H9 (cell line): Measurements from ENCODE around the gene UTS2B. TPM values are rescaled to one million over a fixed set of nuclear protein-coding genes. Genes with fewer than 3 reads are reported as not detected.

Experiments used
- DNase-seq: peaks from one replicate; pipeline ENCODE4 v3.0.0-alpha.2; 2017
- H2AFZ ChIP-seq: one replicate; pipeline ENCODE4 v1.6.1; 2013; ENCODE audit warnings: mild to moderate bottlenecking, low read length, control low read depth, moderate library complexity
- H2AK5ac ChIP-seq: 2 replicates; pipeline ENCODE4 v1.6.1; 2013; ENCODE audit warnings: low read length, control low read depth, mixed read lengths; ENCODE audit not compliant: insufficient read length
- H2BK120ac ChIP-seq: one replicate; pipeline ENCODE4 v1.6.1; 2013; ENCODE audit warnings: low read depth, mild to moderate bottlenecking, low read length, control low read depth, inconsistent platforms; ENCODE audit not compliant: poor library complexity, severe bottlenecking
- H2BK12ac ChIP-seq: 2 replicates; pipeline ENCODE4 v1.6.1; 2013; ENCODE audit warnings: low read length, control low read depth, mixed read lengths, low read depth; ENCODE audit not compliant: insufficient read length
- H2BK15ac ChIP-seq: 2 replicates; pipeline ENCODE4 v1.6.1; 2013; ENCODE audit warnings: low read depth, low read length, control low read depth
- H2BK20ac ChIP-seq: one replicate; pipeline ENCODE4 v1.6.1; 2013; ENCODE audit warnings: low read depth, mild to moderate bottlenecking, low read length, control low read depth, inconsistent platforms; ENCODE audit not compliant: poor library complexity, severe bottlenecking
- H2BK5ac ChIP-seq: 2 replicates; pipeline ENCODE4 v1.6.1; 2013; ENCODE audit warnings: low read length, control low read depth, mixed read lengths; ENCODE audit not compliant: insufficient read length
- H3K14ac ChIP-seq: 2 replicates; pipeline ENCODE4 v1.6.1; 2013; ENCODE audit warnings: low read length, control low read depth; ENCODE audit not compliant: insufficient read depth
- H3K18ac ChIP-seq: 2 replicates; pipeline ENCODE4 v1.6.1; 2013; ENCODE audit warnings: low read depth, mild to moderate bottlenecking, mixed read lengths, low read length, control low read depth; ENCODE audit not compliant: insufficient read length
- H3K23ac ChIP-seq: 2 replicates; pipeline ENCODE4 v1.6.1; 2013; ENCODE audit warnings: low read length, control low read depth, mixed read lengths, low read depth; ENCODE audit not compliant: insufficient read length
- H3K23me2 ChIP-seq: 2 replicates; pipeline ENCODE4 v1.6.1; 2013; ENCODE audit warnings: low read depth, mild to moderate bottlenecking, mixed read lengths, low read length, control low read depth; ENCODE audit not compliant: insufficient read length, poor library complexity, severe bottlenecking
- H3K27ac ChIP-seq: 2 replicates; pipeline ENCODE4 v1.5.1; 2013; ENCODE audit warnings: low read length, control low read depth, mixed read lengths, low read depth; ENCODE audit not compliant: insufficient read length
- H3K27me3 ChIP-seq: 2 replicates; pipeline ENCODE4 v1.6.1; 2013; ENCODE audit warnings: low read length, control low read depth, inconsistent platforms; ENCODE audit not compliant: insufficient read depth
- H3K4ac ChIP-seq: 2 replicates; pipeline ENCODE4 v1.6.1; 2013; ENCODE audit warnings: low read depth, mild to moderate bottlenecking, control low read depth, inconsistent platforms, low read length, moderate library complexity
- H3K4me1 ChIP-seq: 2 replicates; pipeline ENCODE4 v1.6.1; 2013; ENCODE audit warnings: low read length, control low read depth, inconsistent platforms; ENCODE audit not compliant: insufficient read depth
- H3K4me2 ChIP-seq: 2 replicates; pipeline ENCODE4 v1.6.1; 2013; ENCODE audit warnings: low read length, control low read depth, mixed read lengths; ENCODE audit not compliant: insufficient read length, insufficient read depth
- H3K56ac ChIP-seq: 2 replicates; pipeline ENCODE4 v1.6.1; 2013; ENCODE audit warnings: low read depth, mild to moderate bottlenecking, mixed read lengths, low read length, control low read depth; ENCODE audit not compliant: insufficient read length
- H3K79me1 ChIP-seq: 2 replicates; pipeline ENCODE4 v1.6.1; 2013; ENCODE audit warnings: low read depth, mild to moderate bottlenecking, moderate library complexity, low read length, control low read depth, inconsistent platforms; ENCODE audit not compliant: insufficient read depth, poor library complexity, severe bottlenecking
- H3K79me2 ChIP-seq: 2 replicates; pipeline ENCODE4 v1.6.1; 2013; ENCODE audit warnings: low read length, control low read depth, inconsistent platforms; ENCODE audit not compliant: insufficient read depth
- H3K9ac ChIP-seq: 2 replicates; pipeline ENCODE4 v1.6.1; 2013; ENCODE audit warnings: low read length, control low read depth, mixed read lengths; ENCODE audit not compliant: insufficient read length; ENCODE audit errors: extremely low read depth
- H3K9me3 ChIP-seq: one replicate; pipeline ENCODE4 v1.6.1; 2013; ENCODE audit warnings: low read depth, low read length, inconsistent platforms; ENCODE audit not compliant: control insufficient read depth
- H3T11ph ChIP-seq: one replicate; pipeline ENCODE4 v1.6.1; 2013; ENCODE audit warnings: mild to moderate bottlenecking, low read length, control low read depth, inconsistent platforms
- H4K20me1 ChIP-seq: one replicate; pipeline ENCODE4 v1.6.1; 2013; ENCODE audit not compliant: control insufficient read depth, insufficient read length, insufficient read depth
- H4K5ac ChIP-seq: 2 replicates; pipeline ENCODE4 v1.6.1; 2013; ENCODE audit warnings: low read depth, mild to moderate bottlenecking, mixed read lengths, low read length, control low read depth; ENCODE audit not compliant: insufficient read length
- H4K8ac ChIP-seq: replicated peaks from 2 replicates; pipeline ENCODE4 v1.6.1; 2013; ENCODE audit warnings: low read length, control low read depth, mixed read lengths, low read depth; ENCODE audit not compliant: insufficient read length
- H4K91ac ChIP-seq: 2 replicates; pipeline ENCODE4 v1.6.1; 2013; ENCODE audit warnings: low read depth, mild to moderate bottlenecking, moderate library complexity, mixed read lengths, low read length, control low read depth; ENCODE audit not compliant: insufficient read length
- H3K27ac Mint-ChIP-seq, 3 experiments: 2 replicates in 2 of 3; 3 replicates in 1 of 3; pipeline ENCODE4 v1.8.0; 2020 to 2021; ENCODE audit warnings: mixed read lengths in 3 of 3, mild to moderate bottlenecking in 1 of 3, moderate library complexity in 1 of 3
- H3K27me3 Mint-ChIP-seq: 2 replicates; pipeline ENCODE4 v1.8.0; 2021; ENCODE audit warnings: low read depth, mild to moderate bottlenecking, moderate library complexity, mixed read lengths
- H3K36me3 Mint-ChIP-seq, 3 experiments: 2 replicates in 2 of 3; 3 replicates in 1 of 3; pipeline ENCODE4 v1.8.0; 2020 to 2021; ENCODE audit warnings: low read depth in 3 of 3, mixed read lengths in 3 of 3; ENCODE audit not compliant: insufficient read depth in 1 of 3
- H3K4me1 Mint-ChIP-seq, 2 experiments: 2 replicates each; pipeline ENCODE4 v1.8.0; 2020; ENCODE audit warnings: mixed read lengths in 2 of 2
- H3K4me3 Mint-ChIP-seq, 2 experiments: 2 replicates in 1 of 2; 3 replicates in 1 of 2; pipeline ENCODE4 v1.8.0; 2020 to 2021; ENCODE audit warnings: mild to moderate bottlenecking in 2 of 2, mixed read lengths in 2 of 2, moderate library complexity in 1 of 2
- H3K9me3 Mint-ChIP-seq, 2 experiments: 2 replicates in 1 of 2; 3 replicates in 1 of 2; pipeline ENCODE4 v1.8.0; 2020; ENCODE audit warnings: mild to moderate bottlenecking in 2 of 2, mixed read lengths in 2 of 2, moderate library complexity in 1 of 2
- CTCF ChIP-seq: fragments of 200-600 bp; sonication (generic); conservative IDR thresholded peaks from 3 replicates; pipeline ENCODE4 v1.8.0; 2021; ENCODE audit warnings: antibody characterized with exemption, mild to moderate bottlenecking
- WGBS: extraction: QIAGEN DNeasy Blood & Tissue Kit; methylation state at CpG from one replicate; pipeline ENCODE4 v1.1.7; 2013; ENCODE audit warnings: missing lambda C conversion rate, low lambda C conversion rate, mixed read lengths; ENCODE audit not compliant: insufficient read length; ENCODE audit errors: extremely low coverage; 5-methylcytosine and 5-hydroxymethylcytosine counted together
- total RNA-seq: library from RNA; stranded (reverse); gene quantifications from 2 replicates; pipeline ENCODE4 v1.2.1, GENCODE V29; 2021

Gene UTS2B
- total RNA-seq, 1 experiment from 2014 or later: 0.09 TPM

GRCh38 chr3:191314109-191314728 is 16.1 kb downstream of the UTS2B start:
- no peak overlapping the region for H3K4me3 Mint-ChIP-seq
- Histone ChIP-seq H3K9ac (no peak overlapping the region), H3K27ac (no peak overlapping the region), H3T11ph (no peak overlapping the region), H2BK12ac (no peak overlapping the region), H3K79me2 (no peaks in the 10 kb centered on the region), H4K5ac (no peak overlapping the region), H3K23me2 (no peaks in the 10 kb centered on the region), H3K56ac (no peak overlapping the region), H2BK5ac (no peak overlapping the region), H3K27me3 (no peaks in the 10 kb centered on the region), H2BK20ac (no peak overlapping the region), H3K79me1 (no peaks in the 10 kb centered on the region), H2AFZ (no peak overlapping the region), H3K9me3 (no peaks in the 10 kb centered on the region), H4K20me1 (no peaks in the 10 kb centered on the region), H2BK120ac (no peak overlapping the region), H2AK5ac (no peak overlapping the region), H3K18ac (no peak overlapping the region), H2BK15ac (no peak overlapping the region), H4K8ac (no peak overlapping the region), H3K4me1 (no peaks in the 10 kb centered on the region), H3K4ac (no peak overlapping the region), H3K4me2 (no peak overlapping the region), H3K23ac (no peak overlapping the region), H3K14ac (no peak overlapping the region), H4K91ac (no peak overlapping the region)
- TF ChIP-seq CTCF: no peak
- H3K9me3 Mint-ChIP-seq: no peaks in the 10 kb centered on the region
- no peak for DNase-seq
- H3K4me1 Mint-ChIP-seq: no peaks in the 10 kb centered on the region
- H3K27me3 Mint-ChIP-seq: no peaks in the 10 kb centered on the region
- H3K36me3 Mint-ChIP-seq: no peaks in the 10 kb centered on the region; a peak in 1 of 7 replicates
- WGBS: no CpG with 5 or more reads among the region's 5 CpGs
- H3K27ac Mint-ChIP-seq: no peak overlapping the region
